Motor neuron (in vitro differentiated cells): ENCODE results near the gene WDFY3. TPM values are rescaled to one million over a fixed set of nuclear protein-coding genes. Genes with fewer than 3 reads are reported as not detected.

Experiments
- ATAC-seq, 8 experiments: fragments of 200-7000 bp; cut with Tn5 transposase; replicated peaks in 6 of 8; 2 replicates each; pipeline ENCODE4 v1.8.0; 2021; ENCODE audit warnings: mild to moderate bottlenecking in 8 of 8, moderate library complexity in 8 of 8
- H3K27ac ChIP-seq, 2 donors: fragments of 250-450 bp; sonication (Bioruptor Pico); 2 replicates each; pipeline ENCODE4 v1.9.0; 2021; ENCODE audit warnings: antibody characterized with exemption in 2 of 2, mild to moderate bottlenecking in 2 of 2, moderate library complexity in 1 of 2
- H3K4me1 ChIP-seq, 2 donors: fragments of 250-450 bp; sonication (Bioruptor Pico); replicated peaks in 1 of 2; 2 replicates each; pipeline ENCODE4 v1.6.1; 2021; ENCODE audit warnings: antibody characterized with exemption in 2 of 2, mild to moderate bottlenecking in 2 of 2, moderate library complexity in 1 of 2
- H3K4me3 ChIP-seq, 5 donors: fragments of 250-450 bp; sonication (Bioruptor Pico); 2 replicates each; pipeline ENCODE4 v1.9.0; 2021; ENCODE audit warnings: antibody characterized with exemption in 5 of 5, mild to moderate bottlenecking in 5 of 5, moderate library complexity in 4 of 5
- WGBS, 10 experiments: fragments of 450-650 bp; shearing (Covaris generic); methylation state at CpG; one replicate each; pipeline ENCODE4 v1.0.0; 2022; 5-methylcytosine and 5-hydroxymethylcytosine counted together
- in situ Hi-C, 9 experiments: fragments of 400-800 bp; cut with MboI; loops; one replicate each; pipeline ENCODE4 v1.15.0; 2021; ENCODE audit warnings: low sequenced_read_pairs in 9 of 9, low pct_unique_long_range_greater_than_20kb in 2 of 9; ENCODE audit not compliant: unreplicated experiment in 9 of 9
- total RNA-seq, 8 experiments: library from RNA; unstranded; fragments of 300-600 nt; gene quantifications; 2 replicates each; pipeline versions ENCODE4 v1.2.3 to v1.2.4, GENCODE V29; 2022

The WDFY3 gene
- total RNA-seq, 8 experiments from 2014 or later: 41.2 to 155 (median 52.1) TPM

GRCh38 chr4:84738622-84739021, 227.9 kb downstream of the WDFY3 start:
- in situ Hi-C loops: loop anchor here in 1 of 9 experiments (25.0 kb wide), 1 partner anchor 224 kb away; the partner anchor contains the start of gene WDFY3
- Histone ChIP-seq H3K4me3 (no peak overlapping the region), H3K4me1 (no peaks in the 10 kb centered on the region), H3K27ac (no peak overlapping the region)
- ATAC-seq: no peak

- WGBS, 10 experiments: 69 to 100% (median 92%) methylated on average over 1 to 3 of the region's 3 CpGs; no CpG with 5 or more reads in 1 of the 10 experiments
- no peaks in the 10 kb centered on the region for H3K4me1 ChIP-seq
- in situ Hi-C loops: loop anchor here in 1 of 9 experiments (25.0 kb wide), 1 partner anchor 225 kb away; the partner anchor contains the start of gene WDFY3
- H3K4me3 ChIP-seq: no peak overlapping the region
- no peak for ATAC-seq
- no peak overlapping the region for H3K27ac ChIP-seq
Measured at GRCh38 chr4:84737656-84738055, 228.8 kb downstream of the WDFY3 start.

- Histone ChIP-seq H3K4me1 (no peaks in the 10 kb centered on the region), H3K27ac (no peak overlapping the region), H3K4me3 (no peak overlapping the region)
- in situ Hi-C loops: loop anchor here in 1 of 9 experiments (25.0 kb wide), 1 partner anchor 228 kb away; the partner anchor contains the start of gene WDFY3
- ATAC-seq: no peak
Measured at GRCh38 chr4:84734037-84734436, 232.5 kb downstream of the WDFY3 start.

GRCh38 chr4:84733343-84734033, 233.0 kb downstream of the WDFY3 start:
- Histone ChIP-seq H3K27ac (no peak overlapping the region), H3K4me3 (no peak overlapping the region), H3K4me1 (no peaks in the 10 kb centered on the region)
- 87 to 100% (median 96%) methylated on average over 2 to 13 of the region's 13 CpGs for WGBS, 10 experiments
- in situ Hi-C loops: loop anchor here in 1 of 9 experiments (25.0 kb wide), 1 partner anchor 229 kb away; the partner anchor contains the start of gene WDFY3
- ATAC-seq: no peak

GRCh38 chr4:84730375-84730774, 236.1 kb downstream of the WDFY3 start:
- ATAC-seq: no peak
- no peaks in the 10 kb centered on the region for H3K4me1 ChIP-seq
- H3K4me3 ChIP-seq: no peak overlapping the region
- no peak overlapping the region for H3K27ac ChIP-seq
- in situ Hi-C loops: loop anchor here in 1 of 9 experiments (25.0 kb wide), 1 partner anchor 232 kb away; the partner anchor contains the start of gene WDFY3

GRCh38 chr4:84727491-84727890, 239.0 kb downstream of the WDFY3 start:
- WGBS, 10 experiments: 70 to 100% (median 88%) methylated on average over 1 of the region's 1 CpG; no CpG with 5 or more reads in 4 of the 10 experiments
- no peak for ATAC-seq
- no peaks in the 10 kb centered on the region for H3K4me1 ChIP-seq
- no peak overlapping the region for H3K4me3 ChIP-seq
- in situ Hi-C loops: loop anchor here in 1 of 9 experiments (25.0 kb wide), 1 partner anchor 235 kb away; the partner anchor contains the start of gene WDFY3
- H3K27ac ChIP-seq: no peak overlapping the region

- H3K4me3 ChIP-seq: no peak overlapping the region
- no peak overlapping the region for H3K27ac ChIP-seq
- no peak for ATAC-seq
- no peaks in the 10 kb centered on the region for H3K4me1 ChIP-seq
- 10 to 96% (median 86%) methylated on average over 2 of the region's 2 CpGs for WGBS, 10 experiments
- in situ Hi-C loops: loop anchor here in 1 of 9 experiments (25.0 kb wide), 1 partner anchor 236 kb away; the partner anchor contains the start of gene WDFY3
Measured at GRCh38 chr4:84726356-84726755, 240.1 kb downstream of the WDFY3 start.

- in situ Hi-C loops: no loop called here
- Histone ChIP-seq H3K4me3 (no peak overlapping the region), H3K4me1 (no peaks in the 10 kb centered on the region), H3K27ac (no peak overlapping the region)
- ATAC-seq: no peak
- 80 to 100% (median 100%) methylated on average over 1 of the region's 1 CpG; no CpG with 5 or more reads in 1 of the 10 experiments for WGBS, 10 experiments
Measured at GRCh38 chr4:84722720-84723119, 243.8 kb downstream of the WDFY3 start.

GRCh38 chr4:84719115-84719514, 247.4 kb downstream of the WDFY3 start:
- Histone ChIP-seq H3K4me1 (no peaks in the 10 kb centered on the region), H3K27ac (no peak overlapping the region), H3K4me3 (no peak overlapping the region)
- in situ Hi-C loops: no loop called here
- no peak for ATAC-seq

GRCh38 chr4:84718699-84719098, 247.8 kb downstream of the WDFY3 start:
- 83 to 100% (median 100%) methylated on average over 1 to 2 of the region's 2 CpGs; no CpG with 5 or more reads in 3 of the 10 experiments for WGBS, 10 experiments
- in situ Hi-C loops: no loop called here
- no peak for ATAC-seq
- Histone ChIP-seq H3K27ac (no peak overlapping the region), H3K4me3 (no peak overlapping the region), H3K4me1 (no peaks in the 10 kb centered on the region)

- Histone ChIP-seq H3K4me1 (no peaks in the 10 kb centered on the region), H3K4me3 (no peak overlapping the region), H3K27ac (no peak overlapping the region)
- in situ Hi-C loops: no loop called here
- WGBS, 10 experiments: 83 to 100% (median 96%) methylated on average over 1 to 3 of the region's 3 CpGs
- ATAC-seq: no peak
Measured at GRCh38 chr4:84710548-84710947, 255.9 kb downstream of the WDFY3 start.

GRCh38 chr4:84708406-84709135, 257.9 kb downstream of the WDFY3 start:
- Histone ChIP-seq H3K4me1 (no peaks in the 10 kb centered on the region), H3K27ac (no peak overlapping the region), H3K4me3 (no peak overlapping the region)
- in situ Hi-C loops: no loop called here
- WGBS, 10 experiments: 91 to 100% (median 100%) methylated on average over 2 to 6 of the region's 6 CpGs; no CpG with 5 or more reads in 1 of the 10 experiments
- ATAC-seq: peak in 1 of 8 experiments; percentile 43

- no peaks in the 10 kb centered on the region for H3K4me1 ChIP-seq
- in situ Hi-C loops: no loop called here
- ATAC-seq: no peak
- H3K4me3 ChIP-seq: no peak overlapping the region
- H3K27ac ChIP-seq: no peak overlapping the region
- 83 to 100% (median 97%) methylated on average over 1 to 2 of the region's 2 CpGs for WGBS, 10 experiments
Measured at GRCh38 chr4:84706286-84706685, 260.2 kb downstream of the WDFY3 start.
